Mesothelial cell of epicardium (in vitro differentiated cells): ENCODE results near the gene MC5R. TPM values are rescaled to one million over a fixed set of nuclear protein-coding genes. Genes with fewer than 3 reads are reported as not detected.

Experiments
- DNase-seq, 2 experiments: peaks; one replicate each; pipeline ENCODE4 v3.0.0; 2021; ENCODE audit warnings: low spot score in 2 of 2; ENCODE audit not compliant: unreplicated experiment in 2 of 2
- H3K27ac Mint-ChIP-seq: 2 replicates; pipeline ENCODE4 v1.8.0; 2021; ENCODE audit warnings: mixed read lengths
- H3K27me3 Mint-ChIP-seq: 2 replicates; pipeline ENCODE4 v1.8.0; 2021; ENCODE audit warnings: low read depth, mixed read lengths
- H3K36me3 Mint-ChIP-seq: 2 replicates; pipeline ENCODE4 v1.8.0; 2021; ENCODE audit warnings: mixed read lengths
- H3K4me1 Mint-ChIP-seq: 2 replicates; pipeline ENCODE4 v1.8.0; 2021; ENCODE audit warnings: mixed read lengths
- H3K4me3 Mint-ChIP-seq: 2 replicates; pipeline ENCODE4 v1.8.0; 2021; ENCODE audit warnings: mild to moderate bottlenecking, moderate library complexity, mixed read lengths
- H3K9me3 Mint-ChIP-seq: 2 replicates; pipeline ENCODE4 v1.8.0; 2021; ENCODE audit warnings: mixed read lengths
- total RNA-seq: library from RNA; stranded (reverse); gene quantifications from 3 replicates; pipeline ENCODE4 v1.2.1, GENCODE V29; 2021
- TF ChIP-seq, protein P1 (sequence below): fragments of 200-600 bp; sonication (generic); IDR thresholded peaks from one replicate; pipeline ENCODE4 v1.5.0; 2021; ENCODE audit warnings: antibody characterized with exemption; ENCODE audit not compliant: unreplicated experiment

Gene MC5R
- total RNA-seq, 1 donor from 2014 or later = not detected

DNA sequence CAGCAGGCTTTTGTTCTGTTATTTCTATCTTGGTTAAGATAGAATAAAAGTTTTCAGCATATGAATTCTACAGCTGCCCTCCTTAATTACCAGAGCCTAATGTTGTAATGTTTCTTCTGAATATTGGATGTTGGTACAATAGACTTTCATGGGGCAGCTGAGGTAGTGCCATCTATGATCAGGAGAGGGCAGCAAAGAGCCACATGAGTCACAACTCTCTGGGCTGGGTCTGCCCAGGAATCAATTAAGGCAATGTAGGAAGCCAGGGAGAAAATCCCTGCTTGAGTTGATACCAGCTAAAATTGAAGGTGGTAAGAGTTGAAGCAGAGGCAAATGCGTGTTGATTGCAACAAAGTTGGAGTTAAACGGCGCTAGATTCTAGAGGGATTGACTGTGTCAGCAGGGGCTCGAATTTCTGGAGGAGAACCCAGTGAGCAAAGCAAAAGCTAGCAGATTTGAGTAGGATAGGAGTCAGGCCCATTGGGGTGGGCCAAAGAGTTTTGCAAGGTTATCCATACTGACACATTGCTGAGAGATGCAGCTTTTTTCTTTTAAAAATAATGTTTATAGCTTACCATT lies 10.6 kb upstream of the MC5R start:
- TF ChIP-seq, protein P1, sequence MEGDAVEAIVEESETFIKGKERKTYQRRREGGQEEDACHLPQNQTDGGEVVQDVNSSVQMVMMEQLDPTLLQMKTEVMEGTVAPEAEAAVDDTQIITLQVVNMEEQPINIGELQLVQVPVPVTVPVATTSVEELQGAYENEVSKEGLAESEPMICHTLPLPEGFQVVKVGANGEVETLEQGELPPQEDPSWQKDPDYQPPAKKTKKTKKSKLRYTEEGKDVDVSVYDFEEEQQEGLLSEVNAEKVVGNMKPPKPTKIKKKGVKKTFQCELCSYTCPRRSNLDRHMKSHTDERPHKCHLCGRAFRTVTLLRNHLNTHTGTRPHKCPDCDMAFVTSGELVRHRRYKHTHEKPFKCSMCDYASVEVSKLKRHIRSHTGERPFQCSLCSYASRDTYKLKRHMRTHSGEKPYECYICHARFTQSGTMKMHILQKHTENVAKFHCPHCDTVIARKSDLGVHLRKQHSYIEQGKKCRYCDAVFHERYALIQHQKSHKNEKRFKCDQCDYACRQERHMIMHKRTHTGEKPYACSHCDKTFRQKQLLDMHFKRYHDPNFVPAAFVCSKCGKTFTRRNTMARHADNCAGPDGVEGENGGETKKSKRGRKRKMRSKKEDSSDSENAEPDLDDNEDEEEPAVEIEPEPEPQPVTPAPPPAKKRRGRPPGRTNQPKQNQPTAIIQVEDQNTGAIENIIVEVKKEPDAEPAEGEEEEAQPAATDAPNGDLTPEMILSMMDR = peak; percentile 78
- peaks cover 16% of the 10 kb centered on the region for H3K4me1 Mint-ChIP-seq
- no peak overlapping the region for H3K27ac Mint-ChIP-seq
- peak in 1 of 2 experiments; percentile 75 for DNase-seq
- peaks cover 2% of the 10 kb centered on the region for H3K27me3 Mint-ChIP-seq
- no peak overlapping the region for H3K4me3 Mint-ChIP-seq
- H3K36me3 Mint-ChIP-seq = no peaks in the 10 kb centered on the region
- no peaks in the 10 kb centered on the region for H3K9me3 Mint-ChIP-seq

DNA sequence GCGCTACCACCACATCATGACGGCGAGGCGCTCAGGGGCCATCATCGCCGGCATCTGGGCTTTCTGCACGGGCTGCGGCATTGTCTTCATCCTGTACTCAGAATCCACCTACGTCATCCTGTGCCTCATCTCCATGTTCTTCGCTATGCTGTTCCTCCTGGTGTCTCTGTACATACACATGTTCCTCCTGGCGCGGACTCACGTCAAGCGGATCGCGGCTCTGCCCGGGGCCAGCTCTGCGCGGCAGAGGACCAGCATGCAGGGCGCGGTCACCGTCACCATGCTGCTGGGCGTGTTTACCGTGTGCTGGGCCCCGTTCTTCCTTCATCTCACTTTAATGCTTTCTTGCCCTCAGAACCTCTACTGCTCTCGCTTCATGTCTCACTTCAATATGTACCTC lies 2.3 kb downstream of the MC5R start:
- Mint-ChIP-seq H3K4me1 (no peaks in the 10 kb centered on the region), H3K27ac (no peak overlapping the region), H3K36me3 (no peaks in the 10 kb centered on the region), H3K27me3 (peaks cover 47% of the 10 kb centered on the region), H3K4me3 (no peak overlapping the region), H3K9me3 (no peaks in the 10 kb centered on the region)
- TF ChIP-seq, protein P1 = no peak
- DNase-seq = no peak

GRCh38 chr18:13831864-13832508 lies 8.0 kb downstream of the MC5R start:
- H3K36me3 Mint-ChIP-seq = no peaks in the 10 kb centered on the region
- no peaks in the 10 kb centered on the region for H3K9me3 Mint-ChIP-seq
- H3K27me3 Mint-ChIP-seq = peaks cover 18% of the 10 kb centered on the region
- H3K4me1 Mint-ChIP-seq = no peaks in the 10 kb centered on the region
- DNase-seq = no peak
- no peak overlapping the region for H3K27ac Mint-ChIP-seq
- no peak overlapping the region for H3K4me3 Mint-ChIP-seq
- TF ChIP-seq, protein P1 = peak; percentile 50

DNA sequence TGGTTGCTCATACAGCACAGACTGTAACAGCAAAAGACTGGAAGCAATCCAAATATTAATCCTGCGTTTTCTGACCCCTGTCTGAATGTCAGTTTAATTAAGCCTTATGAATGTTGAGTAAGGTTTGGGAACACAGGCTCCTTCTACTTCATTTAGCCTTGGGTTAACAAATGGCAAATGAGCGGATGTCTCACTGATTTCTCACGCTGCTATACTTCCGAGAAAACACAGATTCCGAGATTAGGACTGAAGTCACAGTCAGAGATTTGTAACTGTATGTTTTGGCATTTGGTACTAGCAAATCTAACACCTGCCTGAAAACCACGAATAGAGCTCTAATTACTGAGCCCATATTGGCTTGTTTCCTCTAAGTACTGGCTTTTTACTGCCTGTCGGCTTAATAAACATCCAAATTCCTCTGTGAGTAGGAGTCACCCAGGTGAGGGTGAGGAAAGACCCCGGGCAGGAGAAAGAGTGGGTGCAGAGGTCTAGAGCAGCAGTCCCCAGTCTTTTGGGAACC lies 10.6 kb downstream of the MC5R start:
- Mint-ChIP-seq H3K4me1 (no peaks in the 10 kb centered on the region), H3K9me3 (no peaks in the 10 kb centered on the region), H3K27ac (no peak overlapping the region), H3K4me3 (no peak overlapping the region), H3K27me3 (peaks cover 11% of the 10 kb centered on the region), H3K36me3 (no peaks in the 10 kb centered on the region)
- no peak for DNase-seq
- TF ChIP-seq, protein P1 = no peak

GRCh38 chr18:13835202-13835601 lies 11.3 kb downstream of the MC5R start:
- TF ChIP-seq, protein P1 = no peak
- no peak overlapping the region for H3K27ac Mint-ChIP-seq
- H3K9me3 Mint-ChIP-seq = no peaks in the 10 kb centered on the region
- H3K27me3 Mint-ChIP-seq = peaks cover 11% of the 10 kb centered on the region
- no peak overlapping the region for H3K4me3 Mint-ChIP-seq
- H3K36me3 Mint-ChIP-seq = no peaks in the 10 kb centered on the region
- H3K4me1 Mint-ChIP-seq = no peaks in the 10 kb centered on the region
- no peak for DNase-seq
